Colonic mucosa (tissue), 4 donors: Measurements from ENCODE around the gene LYRM1. TPM values are rescaled to one million over a fixed set of nuclear protein-coding genes. Genes with fewer than 3 reads are reported as not detected.

Source experiments
- DNase-seq: peaks from one replicate; pipeline ENCODE4 v3.0.0-alpha.2; 2020
- H3K27ac ChIP-seq: fragments of 200-600 bp; one replicate; pipeline ENCODE4 v1.8.0; 2021
- H3K27me3 ChIP-seq: fragments of 200-600 bp; one replicate; pipeline ENCODE4 v1.8.0; 2021
- H3K36me3 ChIP-seq: fragments of 200-600 bp; one replicate; pipeline ENCODE4 v1.8.0; 2021
- H3K4me1 ChIP-seq: fragments of 200-600 bp; one replicate; pipeline ENCODE4 v1.8.0; 2021; ENCODE audit warnings: mild to moderate bottlenecking
- H3K4me3 ChIP-seq: fragments of 200-600 bp; one replicate; pipeline ENCODE4 v1.8.0; 2021
- H3K9ac ChIP-seq, 2 donors: one replicate each; pipeline ENCODE4 v1.7.0; 2013; ENCODE audit warnings: control low read depth in 2 of 2, low read depth in 2 of 2, low read length in 2 of 2
- H3K9me3 ChIP-seq: fragments of 200-600 bp; one replicate; pipeline ENCODE4 v1.8.0; 2021
- CTCF ChIP-seq: fragments of 200-600 bp; IDR thresholded peaks from one replicate; pipeline ENCODE4 v1.8.0; 2022; ENCODE audit warnings: antibody characterized with exemption, mild to moderate bottlenecking
- intact Hi-C: fragments of 100-400 bp; cut with DNase I; formaldehyde crosslinking; loops from one replicate; pipeline ENCODE4 v1.14.1; 2022
- total RNA-seq, 2 donors: library from RNA; stranded (reverse); fragmentation: NEBNext Ultra II Directional in 1 of 2; extraction: Animal tissue kit (Norgen Biotek cat#: 25700) in 1 of 2; gene quantifications; one replicate each; pipeline ENCODE4 v1.2.1, GENCODE V29; 2021
- donor health status: healthy.
- donor health status: DM: no; HTN: no; CAD: no.
- donor health status: DM: no; HTN: no; CAD: no.

Gene LYRM1
- total RNA-seq, 2 donors from 2014 or later: 17.6 to 21.2 TPM

- Histone ChIP-seq H3K36me3 (no peaks in the 10 kb centered on the region), H3K27me3 (no peaks in the 10 kb centered on the region), H3K9me3 (no peaks in the 10 kb centered on the region), H3K4me1 (peaks cover 6% of the 10 kb centered on the region), H3K9ac (peak overlapping the region in 1 of 2 donors; percentile 24), H3K4me3 (no peak overlapping the region), H3K27ac (no peak overlapping the region)
- no peak for DNase-seq
- intact Hi-C loops: no loop called here
- no peak for TF ChIP-seq CTCF
Measured at GRCh38 chr16:20873331-20873730, 27.2 kb upstream of the LYRM1 start.

- Histone ChIP-seq H3K4me1 (peaks cover 3% of the 10 kb centered on the region), H3K9me3 (no peaks in the 10 kb centered on the region), H3K27me3 (no peaks in the 10 kb centered on the region), H3K9ac (no peak overlapping the region), H3K27ac (no peak overlapping the region), H3K4me3 (no peak overlapping the region), H3K36me3 (no peaks in the 10 kb centered on the region)
- intact Hi-C loops: no loop called here
- DNase-seq: no peak
- no peak for TF ChIP-seq CTCF
Measured at GRCh38 chr16:20874088-20874581, 26.4 kb upstream of the LYRM1 start.

- TF ChIP-seq CTCF: no peak
- peaks cover 8% of the 10 kb centered on the region for H3K4me1 ChIP-seq
- no peak overlapping the region for H3K4me3 ChIP-seq
- no peak for DNase-seq
- H3K9ac ChIP-seq: no peak overlapping the region
- no peak overlapping the region for H3K27ac ChIP-seq
- H3K27me3 ChIP-seq: no peaks in the 10 kb centered on the region
- intact Hi-C loops: no loop called here
- H3K36me3 ChIP-seq: no peaks in the 10 kb centered on the region
- H3K9me3 ChIP-seq: no peaks in the 10 kb centered on the region
Measured at GRCh38 chr16:20875355-20875650, 25.3 kb upstream of the LYRM1 start.

- intact Hi-C loops: no loop called here
- Histone ChIP-seq H3K9ac (no peak overlapping the region), H3K36me3 (no peaks in the 10 kb centered on the region), H3K27ac (no peak overlapping the region), H3K9me3 (no peaks in the 10 kb centered on the region), H3K4me1 (peaks cover 23% of the 10 kb centered on the region), H3K4me3 (no peak overlapping the region), H3K27me3 (no peaks in the 10 kb centered on the region)
- no peak for TF ChIP-seq CTCF
- no peak for DNase-seq
Measured at GRCh38 chr16:20878682-20879147, 21.9 kb upstream of the LYRM1 start.

GRCh38 chr16:20879175-20880040 is 21.2 kb upstream of the LYRM1 start:
- intact Hi-C loops: no loop called here
- Histone ChIP-seq H3K27ac (no peak overlapping the region), H3K9ac (no peak overlapping the region), H3K9me3 (no peaks in the 10 kb centered on the region), H3K4me1 (peaks cover 28% of the 10 kb centered on the region), H3K27me3 (no peaks in the 10 kb centered on the region), H3K36me3 (no peaks in the 10 kb centered on the region), H3K4me3 (no peak overlapping the region)
- no peak for TF ChIP-seq CTCF
- no peak for DNase-seq
